PC-3 (cell line): ENCODE measurements around the gene C18orf32.

Experiments used
- CTCF ChIP-seq: fragments of 300-600 bp; sonication (generic); conservative IDR thresholded peaks from 2 replicates; pipeline ENCODE4 v1.5.1; 2017; ENCODE audit warnings: antibody characterized with exemption, low read depth, mild to moderate bottlenecking, low read length
- EZH2 ChIP-seq: fragments of 300-600 bp; sonication (generic); IDR thresholded peaks from one replicate; pipeline ENCODE4 v1.6.1; 2017; ENCODE audit warnings: antibody characterized with exemption, mild to moderate bottlenecking, low read length; ENCODE audit not compliant: unreplicated experiment

GRCh38 chr18:49467599-49467998 is 19.4 kb downstream of the C18orf32 start:
- TF ChIP-seq CTCF (no peak), EZH2 (no peak)
